Embryonic facial prominence (tissue), 1 donor: Measurements from ENCODE around the gene CEP78.

Experiments used
- DNase-seq: peaks from one replicate; pipeline ENCODE4 v3.0.0-alpha.2; 2016; ENCODE audit errors: extremely low spot score

The CEP78 gene

DNA sequence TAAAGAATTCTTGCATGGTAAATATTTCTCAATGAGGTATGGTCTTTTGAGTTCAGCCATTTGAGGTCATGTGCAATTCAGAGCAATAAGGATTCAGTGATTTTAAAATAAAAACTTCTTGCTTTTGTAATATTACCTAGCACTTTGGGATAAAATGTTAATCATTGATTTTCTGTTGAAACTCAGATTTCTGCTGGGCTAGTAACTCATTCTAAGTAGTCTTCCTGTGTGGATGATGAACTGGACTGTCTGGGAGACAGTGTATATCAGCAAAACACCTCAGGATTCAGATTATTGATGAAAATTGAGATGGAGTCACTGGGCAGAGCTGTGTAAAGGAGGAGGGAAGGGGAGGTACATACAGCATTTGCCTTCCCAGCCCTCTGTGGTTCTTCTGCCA is 50.2 kb downstream of the CEP78 start:
- DNase-seq, result no peak

DNA sequence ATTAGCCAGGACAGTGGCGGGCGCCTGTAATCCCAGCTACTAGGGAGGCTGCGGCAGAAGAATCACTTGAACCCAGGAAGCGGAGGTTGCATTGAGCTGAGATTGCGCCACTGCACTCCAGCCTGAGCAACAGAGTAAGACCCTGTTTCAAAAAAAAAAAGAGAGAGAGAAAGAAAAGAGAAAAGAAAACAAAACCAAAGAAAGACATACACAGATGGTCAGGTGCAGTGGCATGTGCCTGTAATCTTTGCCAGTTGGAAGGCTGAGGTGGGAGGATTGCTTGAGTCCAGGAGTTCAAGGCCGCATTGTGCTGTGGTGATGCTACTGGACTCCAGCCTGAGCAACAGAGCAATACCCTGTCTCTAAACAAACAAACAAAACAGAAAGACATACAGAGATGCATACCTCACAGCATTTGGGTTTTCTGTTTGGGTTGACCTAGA is 51.1 kb downstream of the CEP78 start:
- no peak for DNase-seq

DNA sequence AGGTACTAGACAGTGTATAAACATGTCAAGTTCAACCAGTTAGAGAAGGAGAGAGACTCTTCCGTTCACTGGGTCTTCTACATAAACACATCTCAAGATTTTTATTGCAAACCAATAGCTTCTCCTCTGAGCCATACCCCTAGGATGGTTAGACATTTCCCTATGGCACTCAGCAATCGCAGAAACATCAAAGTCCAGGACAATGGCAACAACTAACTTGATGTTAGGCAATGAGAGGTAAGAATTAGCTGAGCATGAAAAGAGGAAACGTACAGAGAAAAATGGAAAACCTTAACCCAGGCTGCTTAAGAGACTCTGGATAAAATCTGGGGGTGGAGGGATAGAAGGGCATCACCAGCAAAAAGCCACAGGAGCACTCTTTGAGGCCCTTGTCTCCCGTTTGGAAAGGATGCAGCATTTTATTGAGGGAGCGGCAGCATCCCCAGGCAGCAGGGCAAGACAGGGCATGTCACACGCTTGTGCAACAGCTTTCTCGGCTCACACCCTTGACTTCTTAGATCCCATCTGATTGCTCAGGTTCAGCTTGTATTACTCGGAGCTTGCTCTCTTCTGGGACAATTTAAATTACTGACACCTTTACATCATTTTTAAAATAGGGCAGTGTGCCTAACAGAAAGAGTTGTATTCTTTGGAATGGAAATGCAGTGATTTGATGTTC is 52.5 kb downstream of the CEP78 start:
- no peak for DNase-seq

DNA sequence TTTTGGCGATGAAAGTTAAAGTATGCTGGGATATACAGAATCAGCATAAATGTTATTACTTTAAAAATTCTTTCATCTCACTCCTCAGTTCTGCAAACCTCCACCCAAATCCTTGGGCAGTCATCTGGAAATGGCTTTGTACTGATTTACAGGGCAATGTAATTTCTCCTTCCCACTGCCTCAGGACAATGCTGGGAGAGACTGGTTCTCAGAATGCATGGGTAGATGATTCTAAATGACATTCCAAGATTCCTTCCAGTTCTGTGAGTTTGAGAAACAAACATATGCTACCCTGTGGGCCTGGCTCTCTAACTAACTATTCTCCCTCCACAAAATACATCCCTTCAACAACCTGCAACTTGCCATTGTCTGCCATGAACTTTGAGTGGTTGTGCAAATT is 53.6 kb downstream of the CEP78 start:
- DNase-seq, result no peak

GRCh38 chr9:78291240-78291925 is 55.5 kb downstream of the CEP78 start:
- no peak for DNase-seq

- no peak for DNase-seq
These were observed 56.2 kb downstream of the CEP78 start for GRCh38 chr9:78292026-78292425.

DNA sequence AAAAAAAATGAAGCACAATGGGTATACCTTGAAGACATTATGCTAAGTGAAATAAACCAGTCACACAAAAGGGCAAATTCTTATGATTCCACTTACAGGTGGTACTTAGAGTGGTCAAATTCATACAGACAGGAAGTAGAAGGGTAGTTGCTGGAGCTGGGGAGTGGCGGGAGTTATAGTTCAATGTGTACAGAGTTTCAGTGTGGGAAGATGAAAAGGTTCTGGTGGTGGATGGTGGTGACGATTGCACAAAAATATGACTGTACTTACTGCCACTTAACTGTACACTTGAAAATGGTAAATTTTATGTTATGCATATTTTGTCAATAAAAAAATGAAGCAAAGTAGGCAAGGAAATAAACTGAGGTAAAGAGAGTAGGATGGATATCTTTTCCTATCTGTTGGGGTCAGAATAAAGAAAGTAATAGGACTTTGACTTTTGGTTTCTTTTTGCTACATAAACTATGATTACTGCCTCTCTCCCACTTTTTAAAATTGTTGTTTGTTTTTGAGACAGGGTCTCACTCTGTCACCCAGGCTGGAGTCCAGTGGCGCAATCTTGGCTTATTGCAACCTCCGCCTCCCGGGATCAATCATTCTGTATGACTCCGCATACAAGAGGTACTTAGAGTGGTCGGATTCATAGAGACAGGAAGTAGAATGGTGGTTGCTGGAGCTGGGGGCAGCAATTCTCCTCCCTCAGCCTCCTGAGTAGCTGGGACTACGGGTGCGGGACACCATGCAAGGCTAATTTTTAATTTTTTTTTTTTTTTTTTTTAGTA is 57.0 kb downstream of the CEP78 start:
- no peak for DNase-seq

GRCh38 chr9:78294290-78295176 is 58.7 kb downstream of the CEP78 start:
- no peak for DNase-seq

GRCh38 chr9:78295177-78295575 is 59.3 kb downstream of the CEP78 start:
- DNase-seq, result no peak

- DNase-seq, result no peak
These were observed 59.9 kb downstream of the CEP78 start for GRCh38 chr9:78295731-78296130.

- peak; percentile 36 for DNase-seq
These were observed 60.5 kb downstream of the CEP78 start for GRCh38 chr9:78296201-78296892.

GRCh38 chr9:78296893-78297671 is 61.2 kb downstream of the CEP78 start, which contains the start of gene PSAT1:
PSAT1 (plus strand) TSS chr9:78297125; CDS start chr9:78297211, 86 bp downstream.
- peak; percentile 93 for DNase-seq

DNA sequence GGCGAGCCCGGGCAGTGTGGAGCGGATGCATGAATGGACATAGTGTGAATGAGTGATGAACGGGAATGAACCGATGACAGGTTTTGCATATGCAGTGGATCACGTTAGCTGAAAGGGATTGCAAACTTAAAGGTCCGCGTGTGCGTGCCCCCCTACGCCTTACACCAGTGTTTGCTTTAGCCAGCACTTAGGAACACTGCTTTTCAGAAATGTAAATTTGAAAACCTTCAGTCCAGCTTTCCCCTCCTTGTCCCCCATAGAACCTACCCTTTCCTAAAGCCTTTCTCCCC is 61.7 kb downstream of the CEP78 start:
- no peak for DNase-seq

- DNase-seq, result no peak
These were observed 62.3 kb downstream of the CEP78 start for GRCh38 chr9:78298046-78298765.

DNA sequence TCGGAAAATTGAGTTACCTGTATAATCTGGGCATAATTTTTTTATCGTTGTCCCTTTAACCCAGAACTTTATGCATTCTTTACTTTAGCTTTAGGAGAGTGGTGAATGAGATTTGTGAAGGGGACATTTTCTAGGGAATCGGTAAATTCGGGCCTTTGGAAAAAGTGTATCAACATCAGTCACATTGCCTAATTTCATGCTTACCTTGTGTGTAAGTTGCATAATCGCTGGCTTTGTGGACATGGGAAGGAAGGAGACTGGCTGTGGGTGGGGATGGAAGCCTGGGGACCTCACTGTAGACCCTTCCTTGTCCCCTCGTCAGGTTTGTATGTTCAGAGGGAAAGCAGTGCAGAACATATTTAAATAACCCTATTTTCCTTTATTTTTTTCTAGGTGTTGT is 64.3 kb downstream of the CEP78 start:
- DNase-seq, result no peak

GRCh38 chr9:78301466-78301865 is 65.6 kb downstream of the CEP78 start:
- DNase-seq, result no peak

DNA sequence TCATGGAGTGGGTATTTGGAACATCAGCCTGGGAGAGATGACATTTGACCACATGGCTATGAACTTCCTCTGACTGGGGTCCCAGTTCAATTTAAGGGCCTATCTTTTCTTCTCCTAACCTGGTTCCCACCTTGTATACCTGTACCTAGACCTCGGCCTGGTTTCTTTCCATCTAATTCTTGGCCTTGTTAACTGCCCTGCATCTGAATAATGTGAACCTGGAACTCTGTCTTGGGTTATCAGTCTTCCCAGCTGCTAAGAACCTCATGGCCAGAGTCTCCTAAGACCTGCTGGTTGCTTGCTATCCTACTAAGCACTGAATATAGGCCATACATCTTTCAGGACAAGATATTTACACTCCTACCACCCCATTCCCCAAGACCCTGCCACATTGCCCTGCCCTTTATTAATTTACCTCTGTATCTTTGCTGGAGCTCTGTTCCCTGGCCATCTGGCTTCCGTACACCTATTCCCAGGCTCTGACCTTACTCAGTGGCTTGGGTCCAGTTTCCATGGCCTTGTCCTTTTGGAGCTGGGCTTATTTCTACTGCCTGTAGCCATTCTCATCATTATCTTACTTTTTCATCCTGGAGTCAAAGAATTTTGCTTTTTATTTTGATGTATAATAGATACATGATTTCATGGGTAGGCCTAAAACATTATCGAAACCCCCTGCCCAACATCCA is 67.6 kb downstream of the CEP78 start:
- no peak for DNase-seq

GRCh38 chr9:78304357-78304756 is 68.5 kb downstream of the CEP78 start:
- DNase-seq, result no peak
